NOMO-1 (cell line): Measurements from ENCODE around the gene MBOAT2.
A peak's percentile ranks its signal among the peaks of the same experiment; 100 is the strongest.

ENCODE experiments used
- DNase-seq, 2 experiments: peaks; one replicate each; lab custom pipeline; 2025; ENCODE audit not compliant: unreplicated experiment in 2 of 2; lab: John Stamatoyannopoulos, UW

Gene MBOAT2

DNA sequence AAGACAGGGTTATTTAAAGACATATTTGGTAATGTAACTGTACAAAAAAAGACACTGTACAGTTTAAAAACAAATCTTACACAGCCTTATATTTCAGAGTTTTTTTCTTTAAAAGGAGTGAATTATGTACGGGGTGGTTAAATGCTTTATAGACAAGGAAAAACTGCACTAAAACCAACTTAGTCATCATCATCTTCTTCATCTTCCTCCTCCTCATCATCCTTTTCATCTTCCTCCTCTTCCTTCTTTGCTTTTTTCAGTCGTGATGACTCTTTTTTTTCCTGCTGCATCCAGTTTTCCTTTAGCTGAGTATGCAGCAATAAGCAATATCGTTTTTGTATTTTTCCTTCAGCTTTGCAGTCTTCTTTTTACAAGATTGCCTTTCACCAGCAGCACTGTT lies 14.6 kb upstream of the MBOAT2 start:
- DNase-seq: no peak

DNA sequence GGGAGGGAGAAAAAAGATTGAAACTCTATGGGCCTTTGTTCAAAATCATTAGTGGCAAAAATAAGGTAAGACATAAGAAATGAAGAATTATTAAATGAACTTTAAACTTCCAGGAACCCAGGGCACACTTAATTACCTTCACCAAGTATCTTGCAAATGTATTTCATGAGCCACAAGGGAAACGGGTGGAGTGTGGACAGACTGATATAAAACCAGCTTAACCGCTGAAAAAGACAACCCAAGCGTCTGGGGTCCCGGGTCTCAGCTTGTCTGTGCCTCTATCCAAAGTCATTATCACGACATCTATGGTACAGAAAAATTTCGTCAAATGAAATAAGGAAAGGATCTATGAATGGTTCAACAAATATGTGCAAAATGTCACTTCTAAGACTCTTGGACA lies 13.9 kb upstream of the MBOAT2 start:
- no peak for DNase-seq

DNA sequence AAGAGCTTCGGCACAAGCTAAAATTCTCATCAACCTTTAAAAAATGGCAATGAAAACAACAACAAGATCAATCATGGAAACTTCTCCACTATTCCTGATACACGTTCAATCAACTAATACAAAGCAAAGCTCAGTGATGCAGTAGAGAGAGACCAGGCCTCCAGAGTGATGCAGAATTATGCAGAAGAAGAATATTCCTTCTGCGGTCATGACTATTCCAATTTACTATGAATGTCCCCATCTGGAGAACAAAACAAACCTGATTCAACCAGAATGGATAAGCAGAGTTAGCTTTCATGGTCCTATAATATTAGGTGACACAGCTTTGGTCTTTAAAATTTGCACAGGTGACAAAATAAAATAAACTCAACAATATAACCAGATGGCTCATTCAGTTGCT lies 12.5 kb upstream of the MBOAT2 start:
- no peak for DNase-seq

DNA sequence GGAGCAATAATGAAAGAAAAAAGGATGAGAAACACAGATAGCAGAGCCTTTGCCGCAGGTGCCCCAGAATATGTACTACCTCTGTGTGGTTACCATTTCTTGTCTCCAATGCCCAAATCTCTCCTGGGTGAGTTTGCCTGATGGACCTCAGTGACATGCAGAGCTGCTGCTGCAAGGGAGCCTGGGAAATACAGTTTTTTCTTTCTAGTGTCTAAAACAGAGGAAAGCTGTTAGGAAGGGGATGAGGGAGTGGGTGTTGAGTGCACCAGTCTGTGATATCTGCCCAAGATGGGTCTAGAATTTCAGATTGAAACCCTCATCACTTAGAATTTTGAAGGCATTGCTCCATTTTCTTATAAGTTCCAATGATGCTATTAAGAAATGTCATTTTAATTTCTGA lies 9.9 kb upstream of the MBOAT2 start:
- no peak for DNase-seq

DNA sequence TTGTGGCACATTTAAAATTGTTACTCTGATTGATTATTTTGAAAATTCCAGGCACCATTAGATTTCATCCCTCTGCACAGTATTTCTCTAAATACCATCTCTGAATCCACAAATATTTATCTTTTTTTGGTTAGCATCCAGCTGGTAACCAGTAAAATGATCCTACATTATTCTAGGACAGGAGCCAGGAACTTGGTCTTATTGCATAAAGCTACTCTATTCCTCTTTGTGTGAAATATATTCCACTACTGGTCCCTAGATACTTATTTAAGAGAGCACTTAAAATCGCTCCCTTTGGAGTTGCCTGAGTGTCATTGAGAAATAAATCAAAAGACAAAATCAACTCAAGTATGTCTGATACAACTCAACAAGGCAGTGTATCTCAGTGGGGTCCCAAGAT lies 7.4 kb upstream of the MBOAT2 start:
- DNase-seq: no peak

DNA sequence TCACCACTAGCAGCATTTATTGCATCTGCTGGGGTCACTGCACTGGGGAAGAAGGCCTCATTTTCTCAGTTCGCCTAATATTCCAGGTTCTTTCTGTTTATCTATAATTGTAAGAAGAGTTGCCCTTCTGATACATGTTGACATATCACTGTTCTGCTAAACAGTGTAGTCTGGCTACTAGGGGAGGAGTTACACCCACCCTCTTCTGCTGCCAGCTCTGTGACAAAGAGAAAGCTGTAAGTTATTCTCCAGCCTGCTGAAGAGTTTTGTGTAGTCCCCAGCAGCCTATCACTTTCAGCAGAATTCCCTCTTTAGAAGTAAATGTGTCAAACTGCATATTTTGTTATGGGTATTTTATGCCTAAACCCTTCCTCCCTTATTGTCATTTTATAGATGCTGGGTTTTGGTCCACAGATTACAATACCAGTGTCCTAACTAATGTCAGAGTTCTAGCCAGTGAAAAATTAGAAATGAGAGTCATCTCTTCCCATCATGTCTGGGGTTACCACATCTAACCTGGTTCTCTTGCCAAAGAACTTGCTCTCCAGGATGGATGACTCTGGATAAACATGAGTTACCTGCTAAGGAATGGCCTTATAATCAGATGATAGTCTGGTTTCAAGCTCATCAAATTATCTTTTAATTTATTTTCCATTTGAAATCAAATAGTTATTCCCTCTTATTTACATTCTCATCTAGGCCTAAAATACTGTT lies 5.6 kb upstream of the MBOAT2 start:
- no peak for DNase-seq

DNA sequence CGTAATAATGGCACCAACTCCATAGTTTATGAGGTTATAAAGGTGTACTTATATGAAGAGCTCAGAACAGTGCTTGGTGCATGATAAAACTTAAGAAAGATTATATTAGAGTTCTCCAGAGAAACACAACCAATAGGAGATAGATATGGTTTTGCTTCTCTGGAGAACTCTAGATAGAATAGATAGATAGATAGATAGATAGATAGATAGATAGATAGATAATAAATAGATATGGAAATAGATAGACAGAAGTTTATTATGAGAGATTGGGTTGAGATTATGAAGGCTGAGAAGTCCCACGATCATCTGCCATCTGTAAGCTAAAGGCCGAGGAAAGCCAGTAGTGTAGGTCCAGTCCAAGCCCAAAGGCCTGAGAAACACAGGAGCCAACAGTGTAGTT lies 2.9 kb upstream of the MBOAT2 start:
- no peak for DNase-seq

DNA sequence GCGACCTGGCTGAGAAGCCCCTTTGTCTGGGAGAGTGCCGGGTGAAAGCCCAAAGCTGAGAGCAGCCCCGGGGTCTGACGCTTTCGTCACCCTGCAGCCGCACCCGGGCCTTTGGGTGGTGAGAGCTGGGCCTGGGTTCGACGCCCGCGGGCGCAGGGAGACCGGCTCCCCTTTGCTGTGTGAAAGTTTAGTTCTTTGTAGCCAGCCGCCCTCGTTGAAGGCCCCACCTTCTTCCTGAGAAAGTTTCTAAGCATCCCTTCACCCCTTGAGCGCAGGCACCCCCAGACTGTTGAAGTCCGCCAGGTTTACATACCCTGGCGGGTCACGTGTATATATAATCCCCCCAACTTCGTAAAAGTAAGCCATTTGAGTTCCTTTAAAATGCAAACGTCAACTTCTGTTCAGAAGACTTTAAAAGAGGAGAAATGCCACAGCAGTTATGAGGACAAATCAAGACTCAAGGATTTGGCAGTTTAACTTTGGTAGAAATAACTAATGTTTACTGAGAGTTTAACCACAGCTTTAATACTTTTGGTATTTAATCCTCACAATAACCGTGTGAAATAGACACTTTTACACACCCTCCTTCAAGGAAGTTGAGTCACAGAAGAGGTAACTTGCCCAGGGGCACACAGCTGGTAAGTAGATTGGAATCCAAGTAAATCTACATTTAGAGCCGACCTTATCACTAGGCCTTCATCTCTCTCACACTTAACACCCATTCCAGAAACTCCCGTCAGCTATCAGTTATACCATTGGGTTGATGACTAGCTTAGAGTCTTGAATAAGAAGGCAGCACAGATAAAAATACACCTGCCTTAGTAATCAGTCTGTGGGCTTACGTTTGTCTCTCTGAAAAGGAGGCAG lies 1.1 kb upstream of the MBOAT2 start:
- peak in 1 of 2 experiments; percentile 13 for DNase-seq

DNA sequence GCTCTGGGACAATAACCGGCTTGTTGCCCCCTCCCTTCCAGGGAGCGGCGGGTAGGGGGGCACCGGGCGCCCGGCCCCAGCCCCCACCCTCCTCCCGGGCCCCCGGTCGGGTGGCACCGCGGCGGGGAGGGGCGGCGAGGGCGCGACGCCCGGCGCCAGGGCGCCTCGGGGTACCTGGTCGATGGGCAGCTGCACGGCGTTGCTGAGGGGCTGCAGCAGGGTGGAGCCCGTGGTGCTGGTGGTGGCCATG lies 193 bp downstream of the MBOAT2 start:
- no peak for DNase-seq

DNA sequence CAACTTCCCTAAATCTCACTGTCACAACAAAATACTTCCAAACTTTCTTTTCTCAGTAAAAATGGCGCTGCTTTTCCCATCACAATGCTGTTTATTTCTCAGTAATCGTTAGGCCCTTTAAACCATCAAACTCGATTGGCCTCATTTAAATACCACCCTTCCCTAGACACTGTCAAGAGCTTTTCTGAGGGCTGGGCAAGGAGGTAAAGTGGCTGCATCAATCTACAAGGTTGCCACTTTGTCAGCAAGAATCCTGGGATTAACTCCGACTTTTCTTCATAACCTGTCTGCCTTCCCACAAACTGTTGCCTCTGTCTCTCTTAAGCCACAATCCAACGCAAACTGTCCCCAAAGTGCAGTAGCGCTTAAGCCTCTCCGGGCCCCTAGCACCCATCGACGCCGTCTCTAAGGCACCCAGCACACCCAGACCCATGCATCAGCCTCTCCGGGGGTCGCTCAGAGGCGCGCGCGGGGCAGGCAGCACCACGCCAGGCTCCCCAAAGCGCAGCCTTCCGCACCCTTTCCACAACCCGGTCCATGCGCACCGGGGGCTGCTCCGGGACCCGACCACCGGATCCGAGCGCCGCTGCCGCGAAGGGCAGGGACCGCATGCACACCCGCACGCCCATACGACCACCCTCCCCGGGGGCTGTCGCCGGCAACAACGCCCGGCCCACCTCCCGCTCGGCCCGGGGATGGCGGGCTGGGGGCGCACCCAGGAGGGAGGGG lies 683 bp downstream of the MBOAT2 start:
- peak; percentile 11 to 14 for DNase-seq

DNA sequence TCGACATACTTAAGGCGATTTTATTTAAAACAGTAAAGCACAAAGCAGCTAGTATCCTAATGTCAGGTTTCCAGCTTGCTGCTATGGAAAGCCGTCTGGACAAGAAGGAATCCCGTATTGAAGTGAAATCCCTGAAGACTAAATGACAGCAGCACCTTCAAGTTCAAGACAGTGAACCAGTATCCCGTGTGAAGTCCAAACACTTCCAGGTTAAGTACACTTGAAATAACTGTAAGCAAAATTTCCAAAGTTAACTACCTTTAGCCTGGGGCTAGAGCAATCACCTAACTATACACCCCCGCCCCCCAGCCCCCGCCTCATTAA lies 1.2 kb downstream of the MBOAT2 start:
- no peak for DNase-seq

DNA sequence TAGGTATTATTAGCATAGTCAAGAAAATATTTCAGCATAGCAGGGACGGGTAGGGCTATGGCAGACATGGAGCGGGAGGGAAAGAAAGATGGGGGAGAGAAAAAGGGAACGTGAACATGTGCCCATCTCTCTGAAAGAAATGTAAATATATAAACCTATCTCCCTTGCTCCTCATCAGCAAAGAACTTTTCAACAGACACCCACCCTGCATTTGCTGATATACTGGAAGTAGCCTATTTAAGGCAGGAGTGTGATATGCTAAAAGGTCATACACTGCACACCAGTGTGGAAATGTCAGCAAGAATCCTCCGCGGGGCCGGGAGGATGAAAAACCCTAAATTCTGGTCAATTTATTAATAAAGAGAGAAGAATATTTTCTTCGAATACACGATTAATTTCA lies 1.7 kb downstream of the MBOAT2 start:
- DNase-seq: no peak

DNA sequence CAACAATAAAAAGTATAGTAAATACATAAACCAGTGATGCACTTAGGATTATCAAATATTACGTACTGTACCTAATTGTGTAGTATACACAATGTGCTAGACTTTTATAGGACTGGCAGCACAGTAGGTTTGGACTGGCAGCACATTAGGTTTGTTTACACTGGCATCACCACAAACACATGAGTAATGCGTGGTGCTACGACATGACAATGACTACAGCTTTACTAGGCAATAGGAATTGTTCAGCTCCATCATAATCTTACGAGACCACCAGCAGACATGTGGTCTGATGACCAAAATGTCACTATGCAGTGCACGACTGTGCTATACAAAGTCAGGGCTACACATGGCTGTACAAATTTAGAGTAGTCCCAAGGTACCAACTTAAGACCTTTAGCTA lies 2.3 kb downstream of the MBOAT2 start:
- DNase-seq: no peak

DNA sequence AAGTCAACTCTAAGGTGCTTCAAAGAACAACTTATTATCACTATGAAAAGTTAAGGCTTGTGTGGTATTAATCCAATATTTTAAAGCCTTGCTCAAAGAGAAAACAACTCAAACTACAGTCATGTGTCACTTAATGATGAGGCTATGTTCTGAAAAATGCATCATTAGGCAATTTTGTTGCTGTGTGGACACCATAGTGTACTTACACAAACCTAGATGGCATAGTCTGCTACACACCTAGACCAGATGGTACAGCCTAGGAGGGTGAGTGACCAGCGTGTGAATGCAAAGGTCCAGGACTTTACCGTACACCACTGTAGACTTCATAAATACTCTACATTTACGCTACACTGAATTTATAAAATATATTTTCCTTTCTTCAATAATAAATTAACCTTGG lies 3.0 kb downstream of the MBOAT2 start:
- DNase-seq: no peak

DNA sequence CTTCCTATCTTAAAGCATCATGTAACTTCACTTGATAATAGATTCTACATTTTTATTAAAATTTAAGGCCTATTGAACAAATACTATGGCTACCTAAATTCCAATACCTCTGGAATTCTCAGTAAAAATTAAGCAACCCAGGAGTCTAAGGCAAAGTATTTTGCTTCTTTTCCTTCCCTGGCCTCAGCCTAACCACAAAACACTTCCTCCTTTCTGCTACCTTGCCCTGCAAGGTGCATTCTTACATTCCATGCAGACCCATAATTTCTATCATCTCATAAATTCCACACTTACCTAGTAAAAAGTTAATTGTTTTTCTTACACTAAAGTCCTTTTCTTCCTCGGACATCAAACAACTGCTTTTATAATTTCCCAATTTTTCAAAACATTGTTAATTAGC lies 3.7 kb downstream of the MBOAT2 start:
- no peak for DNase-seq

DNA sequence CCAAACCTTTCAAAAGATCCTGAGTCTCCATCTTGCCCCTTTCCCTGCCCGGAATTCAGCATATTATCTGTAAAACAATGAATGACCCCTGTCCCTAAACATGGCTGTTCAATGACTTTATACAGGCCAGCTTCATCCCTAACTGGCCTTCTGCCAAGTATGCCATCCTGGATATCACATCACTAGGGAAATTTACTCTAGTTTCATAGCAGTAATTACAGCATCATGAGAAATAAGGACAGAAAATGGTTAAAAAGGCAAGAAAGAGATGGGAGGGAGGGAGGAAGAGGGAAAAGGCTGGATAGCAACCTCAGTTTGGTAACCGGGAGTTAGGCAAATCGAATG lies 4.4 kb downstream of the MBOAT2 start:
- no peak for DNase-seq

DNA sequence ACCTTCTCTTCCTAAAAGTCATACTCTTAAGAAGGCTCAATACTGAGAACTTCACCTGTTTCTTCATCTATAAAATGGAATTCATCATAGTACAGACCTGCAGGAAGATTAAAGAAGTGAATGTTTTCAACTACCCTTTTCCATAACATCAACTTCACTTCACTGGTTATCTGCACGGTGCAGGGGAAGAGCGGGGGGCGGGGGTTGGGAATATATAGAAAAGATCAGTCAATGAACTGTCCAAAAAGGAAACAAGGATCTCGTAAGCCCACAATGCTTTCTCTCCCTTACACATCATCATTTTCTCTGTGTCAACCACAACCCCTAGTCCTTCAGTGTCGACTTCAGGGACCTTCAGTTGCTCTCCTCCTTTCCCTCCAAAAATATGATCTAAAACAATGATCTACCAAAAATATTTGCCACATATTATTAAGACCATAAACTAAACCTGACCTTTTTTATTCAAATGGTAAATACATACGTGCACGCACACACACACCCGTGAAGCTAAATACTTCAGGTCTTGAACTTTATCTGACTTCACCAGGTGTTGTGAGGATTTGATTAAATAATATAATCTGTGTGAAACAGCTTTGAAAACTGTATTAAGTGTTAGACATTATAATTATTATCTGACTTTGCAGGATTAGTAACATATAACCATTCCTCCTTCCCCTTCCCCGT lies 4.9 kb downstream of the MBOAT2 start:
- no peak for DNase-seq

DNA sequence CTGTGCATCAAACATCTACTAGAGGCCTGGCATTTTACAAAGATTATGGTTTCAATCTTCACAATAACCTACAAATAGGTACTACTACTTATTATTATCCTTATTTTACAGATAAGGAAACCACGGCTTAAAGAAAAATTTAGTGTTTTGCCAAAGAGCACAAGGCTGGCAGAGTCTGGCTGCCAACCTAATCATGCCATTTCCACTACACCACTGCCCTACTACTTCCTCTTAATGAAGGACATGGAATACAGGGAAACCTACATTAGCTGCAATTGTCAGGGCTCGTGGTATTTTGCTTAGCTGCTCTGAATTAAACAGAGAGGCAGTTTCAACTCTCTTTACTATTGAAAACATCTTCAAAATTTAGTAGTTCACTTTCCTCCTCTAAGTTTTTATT lies 5.9 kb downstream of the MBOAT2 start:
- no peak for DNase-seq

DNA sequence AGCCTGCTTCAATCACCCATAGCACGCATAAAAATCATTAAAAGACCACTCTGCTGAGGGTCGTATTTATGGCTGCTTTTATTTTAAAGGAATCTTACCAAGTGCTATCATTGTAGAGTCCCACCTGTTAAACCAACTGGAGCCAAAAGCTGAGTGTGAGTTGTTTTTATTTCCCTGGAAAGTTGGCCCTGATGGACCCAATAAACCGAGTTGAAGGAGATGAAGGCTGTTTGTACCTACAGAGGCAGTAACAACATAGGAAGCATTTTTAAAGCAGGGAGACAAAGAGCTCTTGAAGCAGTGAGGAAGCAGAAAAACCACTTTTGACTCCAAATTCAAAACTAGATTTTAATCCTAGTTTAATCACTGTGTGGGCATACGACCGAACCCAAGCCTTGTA lies 6.4 kb downstream of the MBOAT2 start:
- DNase-seq: no peak

DNA sequence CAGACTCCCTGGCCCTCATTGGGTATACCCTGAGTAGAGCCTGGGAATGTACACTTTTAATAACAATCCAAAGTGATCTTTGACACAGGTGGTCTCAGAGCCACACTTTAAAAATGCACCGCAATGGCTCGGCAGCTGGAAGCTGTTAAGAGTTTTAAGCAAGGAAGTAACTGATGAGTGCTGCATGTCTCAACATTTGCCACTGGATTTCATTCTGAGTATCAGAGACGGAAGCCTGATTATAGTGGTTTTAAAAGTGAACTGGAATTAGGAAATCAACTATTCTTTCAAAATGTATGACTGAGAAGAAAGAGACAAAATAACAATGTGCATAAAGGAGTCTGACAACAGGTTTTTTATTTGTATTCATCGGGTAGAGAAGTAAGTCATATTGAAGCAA lies 7.5 kb downstream of the MBOAT2 start:
- DNase-seq: peak in 1 of 2 experiments; percentile 8

DNA sequence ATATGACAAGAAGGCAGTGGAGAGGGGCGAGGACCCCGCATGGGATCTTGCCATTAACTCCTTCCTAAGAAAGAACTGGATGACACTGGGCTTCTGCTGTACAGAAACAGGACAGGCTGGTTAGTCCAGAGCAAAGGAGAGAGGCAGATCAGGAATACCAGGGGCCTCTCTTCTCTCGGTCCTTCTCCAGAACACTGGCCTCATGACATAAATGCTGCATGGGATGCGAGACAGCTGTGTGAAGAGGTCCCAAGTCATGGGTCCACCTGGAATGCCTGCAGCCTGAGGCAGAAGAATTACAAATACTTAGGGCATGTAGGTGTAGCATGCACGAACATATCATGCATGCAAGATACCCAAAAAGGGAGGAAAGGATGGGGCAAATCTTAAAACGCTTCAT lies 9.1 kb downstream of the MBOAT2 start:
- no peak for DNase-seq

DNA sequence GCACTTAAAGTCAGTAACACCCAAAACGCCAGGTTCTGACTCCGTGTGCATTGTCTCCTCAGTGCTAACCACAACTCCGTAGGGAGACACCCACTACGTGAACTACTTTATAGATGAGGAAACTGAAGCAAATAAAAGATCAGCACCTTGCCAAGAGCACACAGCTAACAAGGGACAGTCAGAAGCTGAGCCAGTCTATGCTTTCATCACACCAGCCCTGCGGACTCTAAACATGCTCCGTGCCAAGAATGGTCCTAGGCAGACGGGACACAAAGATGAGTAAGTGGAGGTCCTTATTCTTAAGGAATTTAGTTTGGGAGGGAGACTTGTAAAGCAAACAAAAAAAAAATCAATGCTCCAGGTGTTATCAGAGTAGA lies 9.6 kb downstream of the MBOAT2 start:
- DNase-seq: no peak
